ENCODE measurements around the gene CENPC.

CENPC gene

DNA sequence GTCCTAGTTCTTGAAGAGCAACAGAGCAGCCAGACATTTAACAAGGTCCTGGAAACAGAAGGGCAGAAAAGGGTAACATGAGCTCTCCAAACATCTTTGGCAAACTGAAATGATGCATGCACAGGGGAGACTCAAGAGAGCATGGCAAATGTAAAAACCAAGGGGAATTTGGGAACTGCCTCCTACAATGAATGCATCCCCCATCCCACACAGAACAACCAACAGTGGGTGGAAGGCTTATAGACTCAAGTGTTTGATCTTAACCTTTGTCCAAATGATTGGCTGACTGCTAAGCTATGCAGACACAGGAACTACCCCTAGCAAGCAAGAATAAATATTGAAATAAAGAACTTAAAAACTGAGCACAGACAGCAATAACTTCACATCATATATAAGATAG lies 74.4 kb downstream of the CENPC start:
- no peak for DNase-seq (ENCODE audit: low read depth)
- TF ChIP-seq CTCF (IDR thresholded peaks at IDR 0.05; ENCODE audit: insufficient read depth, low read depth, low read length, missing control alignments): no peak
- H3K4me3 ChIP-seq (ENCODE audit: low read length): no peak overlapping the region

DNA sequence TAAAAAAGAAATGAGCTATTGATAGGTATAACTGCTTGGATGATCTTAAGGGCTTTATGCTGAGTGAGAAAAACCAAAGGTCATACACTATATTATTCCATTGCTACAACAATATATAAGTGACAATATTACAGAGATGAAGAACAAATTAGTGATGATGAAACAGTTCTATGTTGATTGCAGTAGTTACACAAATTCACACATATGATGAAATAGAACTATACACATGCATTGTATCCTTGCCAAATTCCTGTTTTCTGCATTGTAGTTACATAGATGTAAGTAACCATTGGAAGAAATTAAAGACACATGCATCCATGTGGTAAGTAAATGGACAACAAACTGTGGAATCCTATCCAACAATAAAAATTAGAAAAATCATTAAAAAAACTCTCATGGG lies 76.5 kb downstream of the CENPC start:
- H3K4me3 ChIP-seq (ENCODE audit: low read length): no peak overlapping the region
- no peak for TF ChIP-seq CTCF (IDR thresholded peaks at IDR 0.05; ENCODE audit: insufficient read depth, low read depth, low read length, missing control alignments)
- DNase-seq (ENCODE audit: low read depth): no peak

GRCh38 chr4:67466751-67467150 lies 78.6 kb downstream of the CENPC start:
- no peak overlapping the region for H3K4me3 ChIP-seq (ENCODE audit: low read length)
- DNase-seq (ENCODE audit: low read depth): no peak
- TF ChIP-seq CTCF (IDR thresholded peaks at IDR 0.05; ENCODE audit: insufficient read depth, low read depth, low read length, missing control alignments): no peak

- no peak for TF ChIP-seq CTCF (IDR thresholded peaks at IDR 0.05; ENCODE audit: insufficient read depth, low read depth, low read length, missing control alignments)
- no peak for DNase-seq (ENCODE audit: low read depth)
- H3K4me3 ChIP-seq (ENCODE audit: low read length): no peak overlapping the region
Observed at GRCh38 chr4:67465763-67466052, 79.6 kb downstream of the CENPC start.

DNA sequence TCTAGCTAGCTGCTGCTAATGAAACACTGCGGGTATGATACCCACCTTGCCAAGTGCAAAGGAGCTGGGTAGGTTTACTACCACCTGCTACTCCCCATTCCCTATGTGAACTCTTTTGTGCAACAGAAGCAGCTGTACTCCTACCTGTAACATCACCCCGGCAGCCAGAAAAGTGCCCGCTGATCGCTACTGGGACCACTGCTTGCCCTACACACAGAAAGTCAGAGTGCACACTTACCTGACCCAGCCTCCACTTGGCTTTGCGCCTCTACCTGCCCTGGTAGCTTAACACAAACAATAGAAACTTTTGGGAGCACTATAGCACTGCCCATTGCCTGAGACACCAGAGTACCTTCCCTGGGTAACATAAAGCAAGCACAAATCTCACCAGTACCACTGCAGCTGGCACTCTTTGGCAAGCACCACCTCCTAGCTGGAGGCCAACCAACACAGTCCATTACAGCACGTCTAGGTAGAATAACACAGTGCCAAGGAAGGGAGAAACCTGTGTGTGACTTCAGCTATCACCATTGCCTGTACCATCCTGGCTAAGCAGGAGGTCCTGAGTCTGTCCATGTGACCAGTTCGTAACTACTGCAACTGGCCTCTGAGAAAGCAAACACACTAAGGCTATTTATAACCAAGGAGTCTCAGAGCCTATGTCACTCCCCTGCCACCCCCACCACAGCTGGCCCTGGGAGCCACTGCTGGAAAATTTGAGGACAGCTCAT lies 80.1 kb downstream of the CENPC start:
- no peak for DNase-seq (ENCODE audit: low read depth)
- TF ChIP-seq CTCF (IDR thresholded peaks at IDR 0.05; ENCODE audit: insufficient read depth, low read depth, low read length, missing control alignments): no peak
- no peak overlapping the region for H3K4me3 ChIP-seq (ENCODE audit: low read length)

GRCh38 chr4:67460574-67460973 lies 84.7 kb downstream of the CENPC start:
- DNase-seq (ENCODE audit: low read depth): no peak
- TF ChIP-seq CTCF (IDR thresholded peaks at IDR 0.05; ENCODE audit: insufficient read depth, low read depth, low read length, missing control alignments): no peak
- H3K4me3 ChIP-seq (ENCODE audit: low read length): no peak overlapping the region

DNA sequence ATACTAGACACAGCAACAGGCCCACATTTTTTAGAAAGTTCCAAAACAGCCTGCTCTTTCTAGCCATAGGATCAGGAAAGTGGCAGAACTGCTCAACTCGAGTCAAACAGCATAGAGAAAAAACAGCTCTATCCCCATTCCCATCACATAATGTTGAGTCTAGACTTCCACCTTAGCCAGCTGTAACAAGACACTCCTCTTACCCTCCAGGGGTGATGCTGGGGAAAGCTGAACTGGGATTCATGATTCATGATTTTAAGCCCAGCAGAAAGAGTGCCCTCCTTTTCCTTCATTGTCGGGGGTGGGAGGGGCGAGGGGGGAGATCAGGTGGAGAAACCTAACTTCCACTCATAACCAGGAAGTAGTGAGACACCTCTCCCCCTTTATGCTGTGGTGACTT lies 86.1 kb downstream of the CENPC start:
- no peak overlapping the region for H3K4me3 ChIP-seq (ENCODE audit: low read length)
- no peak for DNase-seq (ENCODE audit: low read depth)
- no peak for TF ChIP-seq CTCF (IDR thresholded peaks at IDR 0.05; ENCODE audit: insufficient read depth, low read depth, low read length, missing control alignments)

Data from epithelial cell of esophagus (primary cell).